M059J (cell line): ENCODE measurements around the gene SMIM10L2A. TPM values are rescaled to one million over a fixed set of nuclear protein-coding genes. Genes with fewer than 3 reads are reported as not detected.
A peak's percentile ranks its signal among the peaks of the same experiment; 100 is the strongest.
"Not testable (repeated sequence)": the region's sequence is repeated elsewhere in the genome, so short reads cannot be mapped to it uniquely, and the experiment has no call there.

Experiments used
- DNase-seq: peaks from one replicate; pipeline ENCODE4 v3.0.0-alpha.2; 2012; ENCODE audit warnings: low read depth
- total RNA-seq: library from RNA; depleted of rRNA; stranded (reverse); fragments of >200 nt; shearing (Covaris generic); gene quantifications from 2 replicates; pipeline ENCODE4 v1.2.3, GENCODE V29; 2014; rRNA removed

Gene SMIM10L2A
- total RNA-seq, result 0.07 TPM in 1 of 2 replicates, not detected in the other

DNA sequence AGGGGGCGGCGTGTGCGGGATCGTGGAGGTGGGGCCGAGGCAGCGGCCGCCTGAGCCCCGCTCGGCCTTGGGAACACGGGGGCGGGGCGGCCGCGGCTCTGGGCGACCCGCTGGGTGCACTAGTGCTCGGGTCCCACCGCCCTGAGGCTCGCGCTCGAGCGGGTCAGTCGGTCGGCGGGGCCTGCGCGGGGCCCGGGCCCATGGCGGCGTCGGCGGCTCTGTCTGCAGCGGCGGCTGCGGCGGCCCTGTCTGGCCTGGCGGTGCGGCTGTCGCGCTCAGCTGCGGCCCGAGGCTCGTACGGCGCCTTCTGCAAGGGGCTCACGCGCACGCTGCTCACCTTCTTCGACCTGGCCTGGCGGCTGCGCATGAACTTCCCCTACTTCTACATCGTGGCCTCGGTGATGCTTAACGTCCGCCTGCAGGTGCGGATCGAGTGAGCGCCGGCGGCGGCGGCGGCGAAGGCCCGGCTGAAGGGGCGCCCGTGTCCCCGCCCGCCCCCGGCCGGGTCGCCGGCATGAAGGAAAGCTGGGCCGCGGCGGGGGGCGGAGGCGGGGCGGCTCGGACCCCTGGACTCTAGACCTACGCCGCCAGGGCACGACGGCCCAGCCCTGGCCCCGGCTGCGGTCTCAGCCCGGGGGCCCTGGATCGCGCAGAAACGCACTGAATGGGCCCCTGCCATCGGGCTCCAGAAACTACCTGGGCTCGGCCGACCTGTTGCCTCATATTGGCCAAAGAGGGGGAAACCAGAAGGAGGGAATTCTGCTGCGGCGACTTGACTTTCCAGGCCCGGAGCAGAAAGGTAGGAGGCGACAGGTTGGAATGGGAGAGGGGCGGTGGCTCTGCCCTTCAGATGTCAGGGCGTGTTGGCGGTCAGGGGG, at the start of gene SMIM10L2A:
Gene SMIM10L2A (plus strand): TSS at position 13 of the 878 bp plus-strand sequence. CDS start 188 bp downstream, at position 201.
- DNase-seq, result no peak

- no peak for DNase-seq
Measured at GRCh38 chrX:135373357-135373756, 48.4 kb upstream of the SMIM10L2A start.

DNA sequence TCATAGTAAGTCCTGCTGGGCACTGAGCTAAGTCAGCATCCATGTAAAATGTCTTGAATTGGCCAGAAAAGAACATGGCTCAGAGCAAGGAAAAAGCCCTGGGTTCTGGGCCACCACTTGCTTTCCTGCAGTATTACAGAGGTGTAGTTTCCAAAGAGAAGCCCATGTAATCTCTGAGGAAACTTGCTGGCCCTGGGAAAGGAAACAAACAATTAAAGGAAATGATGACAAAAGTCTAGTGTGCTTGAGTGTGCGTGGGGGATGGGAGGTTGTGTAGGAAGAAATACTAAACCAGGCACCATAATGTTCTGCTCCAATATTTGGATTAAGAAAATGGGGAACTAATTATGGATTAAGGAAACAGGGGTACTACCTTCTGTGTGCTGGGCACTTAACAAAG, 39.5 kb upstream of the SMIM10L2A start:
- DNase-seq, result no peak

DNA sequence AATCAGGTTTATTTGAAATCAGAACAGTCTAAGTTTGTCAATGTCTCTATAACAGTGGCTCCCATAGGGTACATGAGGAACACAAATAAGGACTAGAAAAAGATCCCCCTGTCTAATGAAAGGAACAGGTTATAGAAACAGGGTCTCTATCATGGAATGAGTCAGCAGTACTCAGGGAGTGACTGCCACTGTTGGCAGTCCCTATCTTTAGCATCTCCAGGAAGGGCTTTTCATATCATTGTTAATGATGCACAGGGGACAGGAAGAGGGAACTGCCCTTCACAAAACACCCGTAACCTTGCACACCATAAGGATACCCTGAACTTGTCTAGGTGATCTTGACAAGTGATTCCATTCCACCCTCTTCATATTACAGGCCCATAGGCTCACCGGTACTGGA, 38.5 kb upstream of the SMIM10L2A start:
- no peak for DNase-seq

- no peak for DNase-seq
Measured at GRCh38 chrX:135384161-135384836, 37.4 kb upstream of the SMIM10L2A start.

- DNase-seq, result no peak
Measured at GRCh38 chrX:135388841-135389240, 32.9 kb upstream of the SMIM10L2A start.

DNA sequence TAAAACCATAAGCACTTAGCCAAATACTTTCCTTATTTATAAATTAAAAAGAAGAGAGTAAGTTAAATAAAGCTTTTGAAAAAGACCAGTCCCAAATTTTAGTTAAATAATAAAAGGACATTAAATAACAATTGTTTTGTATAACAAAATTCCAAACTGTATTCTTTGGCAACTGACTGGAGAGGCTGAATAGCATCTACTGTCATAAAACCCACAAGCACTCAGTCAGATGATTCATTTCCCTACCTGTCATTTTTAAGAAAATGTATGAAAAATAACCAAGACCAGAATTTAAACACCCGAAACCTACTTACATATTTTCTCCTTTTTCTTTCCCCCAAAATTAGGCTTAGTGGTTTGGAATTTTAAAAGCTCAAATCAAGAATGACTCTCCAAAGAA, 32.5 kb upstream of the SMIM10L2A start:
- no peak for DNase-seq

GRCh38 chrX:135389717-135390116, 32.0 kb upstream of the SMIM10L2A start:
- peak; percentile 10 for DNase-seq

- DNase-seq, result no peak
Measured at GRCh38 chrX:135391734-135392133, 30.0 kb upstream of the SMIM10L2A start.

DNA sequence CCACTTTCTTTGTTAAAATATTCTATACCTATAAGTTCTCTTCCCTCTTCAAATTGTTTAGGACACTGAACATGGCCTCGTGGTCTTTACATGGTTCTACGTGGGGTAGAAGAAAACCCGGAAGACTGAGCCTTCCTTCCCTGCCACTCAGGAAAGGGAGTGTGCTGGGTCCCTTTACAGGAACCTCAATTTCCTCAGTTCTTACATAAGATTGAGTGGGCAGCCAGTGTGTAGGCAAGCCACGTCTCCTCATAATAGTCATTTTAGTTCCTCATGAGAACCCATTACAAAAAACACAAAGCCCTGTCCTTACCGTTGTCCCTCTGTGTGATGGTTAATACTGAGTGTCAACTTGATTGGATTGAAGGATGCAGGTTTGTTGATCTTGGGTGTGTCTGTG, 28.7 kb upstream of the SMIM10L2A start:
- DNase-seq, result no peak

- DNase-seq, result no peak
Measured at GRCh38 chrX:135395064-135395463, 26.7 kb upstream of the SMIM10L2A start.

- peak; percentile 49 for DNase-seq
Measured at GRCh38 chrX:135396109-135396508, 25.6 kb upstream of the SMIM10L2A start.

GRCh38 chrX:135396566-135396965, 25.2 kb upstream of the SMIM10L2A start:
- DNase-seq, result no peak

DNA sequence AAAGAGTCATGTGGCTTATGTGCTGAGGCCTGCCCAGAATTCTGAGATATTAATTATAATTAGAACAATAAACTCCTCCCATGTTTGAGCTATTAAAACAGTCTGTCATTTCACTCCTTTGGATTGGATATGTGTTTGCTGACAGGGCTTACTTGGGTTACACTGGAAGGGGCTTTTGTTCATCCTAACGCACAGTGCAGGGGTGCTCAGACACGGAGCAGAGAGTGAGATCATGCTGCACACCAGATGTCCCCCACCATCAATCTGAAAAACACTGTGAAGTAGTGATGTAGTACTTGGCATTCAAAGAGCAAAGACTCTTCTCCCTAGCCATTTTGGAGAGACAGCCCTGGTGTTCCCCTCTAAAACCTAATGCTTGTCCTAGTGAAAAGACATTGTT, 24.1 kb upstream of the SMIM10L2A start:
- DNase-seq, result no peak

DNA sequence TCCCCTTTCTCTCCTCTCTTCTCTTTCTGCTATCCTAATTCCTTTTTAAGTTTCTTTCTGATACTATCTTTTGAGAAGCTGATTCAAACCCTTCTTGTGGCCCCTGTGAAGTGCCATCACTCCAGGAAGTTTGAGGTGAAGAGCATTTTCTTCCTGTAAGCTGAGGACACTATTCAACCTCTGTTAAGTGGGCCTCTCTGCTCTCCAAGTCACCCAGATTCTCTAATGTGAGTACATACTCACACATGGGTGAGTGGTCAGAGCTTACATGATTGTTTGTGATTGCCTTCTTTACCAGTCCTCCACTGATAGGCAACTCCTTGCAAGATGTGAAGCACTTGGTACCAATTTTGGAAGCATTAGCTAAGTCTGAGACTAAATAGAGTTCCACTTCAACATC, 18.4 kb upstream of the SMIM10L2A start:
- DNase-seq, result no peak

DNA sequence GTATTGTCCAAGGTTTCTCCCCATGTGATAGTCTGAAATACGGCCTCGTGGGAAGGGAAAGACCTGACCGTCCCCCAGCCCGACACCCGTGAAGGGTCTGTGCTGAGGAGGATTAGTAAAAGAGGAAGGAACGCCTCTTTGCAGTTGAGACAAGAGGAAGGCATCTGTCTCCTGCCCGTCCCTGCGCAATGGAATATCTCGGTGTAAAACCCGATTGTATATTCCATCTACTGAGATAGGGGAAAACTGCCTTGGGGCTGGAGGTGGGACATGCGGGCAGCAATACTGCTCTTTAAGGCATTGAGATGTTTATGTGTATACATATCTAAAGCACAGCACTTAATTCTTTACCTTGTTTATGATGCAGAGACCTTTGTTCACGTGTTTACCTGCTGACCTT, 15.3 kb upstream of the SMIM10L2A start:
- not testable (repeated sequence) for DNase-seq

GRCh38 chrX:135408794-135409193, 12.9 kb upstream of the SMIM10L2A start:
- no peak for DNase-seq

DNA sequence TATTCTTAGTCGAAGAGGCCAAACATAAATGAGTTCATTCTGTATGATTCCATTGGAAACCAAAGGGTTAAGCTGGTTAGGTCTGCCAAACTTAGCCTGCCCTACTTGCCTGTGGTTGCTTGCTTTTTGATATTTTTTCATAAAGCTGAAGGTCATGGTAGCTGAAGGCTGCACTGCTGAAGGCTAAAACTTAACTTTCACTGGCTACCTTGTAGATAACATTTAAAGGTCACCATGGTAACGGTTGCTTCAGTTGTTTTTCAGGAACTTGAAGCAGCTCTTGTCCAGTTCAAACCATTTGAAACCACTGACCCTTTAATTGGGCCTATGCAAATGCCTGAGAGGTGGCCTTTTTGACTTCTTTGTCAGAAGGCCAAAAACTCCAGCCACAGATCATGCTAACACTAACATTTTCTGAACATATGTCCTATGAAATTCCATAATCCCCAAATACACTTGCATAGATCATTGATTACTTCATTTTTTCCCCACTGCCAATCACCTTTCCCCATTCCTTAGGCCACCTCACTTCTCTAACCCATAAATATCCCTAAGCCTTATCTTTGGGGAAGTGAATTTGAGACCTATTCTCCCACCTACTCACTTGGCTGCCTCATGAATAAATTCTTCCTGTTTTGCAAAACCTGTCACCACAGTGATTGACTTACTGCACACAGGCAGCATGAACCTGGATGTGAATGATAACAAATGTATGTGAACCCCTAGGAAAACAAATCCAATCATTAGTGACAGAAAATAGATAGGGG, 10.7 kb upstream of the SMIM10L2A start:
- DNase-seq, result no peak

- peak; percentile 22 for DNase-seq
Measured at GRCh38 chrX:135411893-135412292, 9.9 kb upstream of the SMIM10L2A start.

- peak; percentile 32 for DNase-seq
Measured at GRCh38 chrX:135416546-135416945, 5.2 kb upstream of the SMIM10L2A start.

DNA sequence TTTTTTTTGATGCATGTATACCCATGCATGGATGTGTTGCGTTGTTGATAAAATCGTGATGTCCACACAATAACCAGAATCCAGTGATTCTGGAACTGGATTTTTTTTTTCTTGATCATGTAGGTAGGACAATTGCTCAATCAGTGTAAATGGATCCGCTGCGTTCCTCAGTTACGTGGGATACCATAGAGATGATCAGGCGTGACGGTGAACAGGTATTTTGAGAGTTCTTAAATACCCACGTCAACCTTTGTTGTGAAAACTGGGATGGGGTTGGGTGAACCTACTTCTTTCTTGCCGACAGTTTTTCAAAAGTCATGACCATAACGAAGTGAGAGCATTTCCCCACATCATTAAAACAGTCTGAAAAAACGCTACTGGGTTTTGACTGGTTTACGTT, 913 bp upstream of the SMIM10L2A start:
- DNase-seq, result no peak

DNA sequence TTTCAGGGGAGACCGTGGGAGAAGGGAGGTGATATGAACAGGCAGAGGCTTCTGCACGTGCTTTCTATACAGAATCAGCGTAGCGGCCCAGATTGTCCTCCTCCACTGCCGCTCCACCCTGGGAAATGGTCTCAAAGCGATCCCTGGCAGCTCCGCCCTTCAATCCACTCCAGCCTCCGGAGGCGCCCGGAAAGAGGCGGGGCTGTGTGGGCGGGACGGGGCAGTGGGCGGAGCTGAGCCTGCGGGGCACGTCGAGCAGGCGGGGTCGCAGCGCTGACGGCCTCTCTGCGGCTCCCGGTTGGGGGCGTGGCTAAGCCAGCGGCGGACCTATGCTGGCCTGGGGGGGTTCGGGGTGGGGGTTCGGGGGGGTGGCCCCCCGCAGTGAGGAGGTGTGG, 210 bp upstream of the SMIM10L2A start:
- peak; percentile 74 for DNase-seq
